ENCODE results near the gene ZDHHC8.

Gene ZDHHC8

GRCh38 chr22:20167643-20168322 is 36.2 kb downstream of the ZDHHC8 start:
- Histone ChIP-seq H3K9me3 (replicated peaks in 1 of 2; ENCODE audit: control insufficient read depth in 2 of 2, insufficient read depth in 1 of 2, low read depth in 1 of 2, low read length in 2 of 2) (no peaks in the 10 kb centered on the region), H2BK120ac (ENCODE audit: low read depth, low read length) (no peak overlapping the region), H3K9ac (ENCODE audit: low read depth, low read length, poor library complexity) (peak overlapping the region; percentile 60), H2AK5ac (ENCODE audit: low read depth, low read length) (peak overlapping the region; percentile 61), H2BK5ac (ENCODE audit: low read length) (no peak overlapping the region), H3K18ac (ENCODE audit: low read length) (peak overlapping the region; percentile 38), H4K91ac (ENCODE audit: low read depth, low read length, poor library complexity) (no peak overlapping the region), H2BK15ac (ENCODE audit: low read length) (no peak overlapping the region), H3K23ac (ENCODE audit: low read depth, low read length, poor library complexity) (peak overlapping the region; percentile 93), H3K27me3 (ENCODE audit: control insufficient read depth in 3 of 3, insufficient read depth in 3 of 3, low read depth in 1 of 3, low read length in 3 of 3) (peaks cover 0 to 30% (median 0%) of the 10 kb centered on the region in 3 experiments), H3K4me2 (ENCODE audit: insufficient read depth, low read length, poor library complexity, severe bottlenecking) (no peak overlapping the region), H3K4me1 (ENCODE audit: control insufficient read depth in 2 of 2, insufficient read depth in 1 of 2, low read depth in 1 of 2, low read length in 2 of 2) (no peaks in the 10 kb centered on the region), H4K8ac (ENCODE audit: low read depth, low read length) (no peak overlapping the region), H3K4ac (ENCODE audit: low read length) (no peak overlapping the region), H3K14ac (ENCODE audit: low read length) (no peak overlapping the region), H3K4me3 (ENCODE audit: low read length in 2 of 2) (no peak overlapping the region), H3K27ac (replicated peaks; ENCODE audit: low read length) (no peak overlapping the region), H3K36me3 (replicated peaks in 1 of 2; ENCODE audit: control insufficient read depth in 2 of 2, insufficient read depth in 2 of 2, low read length in 2 of 2) (no peaks in the 10 kb centered on the region), H3K79me1 (ENCODE audit: low read depth, low read length) (no peaks in the 10 kb centered on the region), H2AFZ (ENCODE audit: low read length) (no peak overlapping the region), H2BK12ac (ENCODE audit: low read length) (no peak overlapping the region)
- WGBS, 2 donors (ENCODE audit: extremely low coverage in 2 of 2, insufficient read length in 2 of 2, insufficient replicate concordance in 1 of 2), result no CpG with 5 or more reads among the region's 19 CpGs
- no peak for DNase-seq (ENCODE audit: low spot score)

- H4K91ac ChIP-seq (ENCODE audit: low read depth, low read length, poor library complexity), result no peak overlapping the region
- no peak overlapping the region for H3K18ac ChIP-seq (ENCODE audit: low read length)
- no peak overlapping the region for H3K4ac ChIP-seq (ENCODE audit: low read length)
- no peak overlapping the region for H2AFZ ChIP-seq (ENCODE audit: low read length)
- no peak overlapping the region for H3K9ac ChIP-seq (ENCODE audit: low read depth, low read length, poor library complexity)
- no peaks in the 10 kb centered on the region for H3K36me3 ChIP-seq (replicated peaks in 1 of 2; ENCODE audit: control insufficient read depth in 2 of 2, insufficient read depth in 2 of 2, low read length in 2 of 2)
- H3K4me1 ChIP-seq (ENCODE audit: control insufficient read depth in 2 of 2, insufficient read depth in 1 of 2, low read depth in 1 of 2, low read length in 2 of 2), result no peaks in the 10 kb centered on the region
- no peak overlapping the region for H2BK12ac ChIP-seq (ENCODE audit: low read length)
- H3K23ac ChIP-seq (ENCODE audit: low read depth, low read length, poor library complexity), result peak overlapping the region; percentile 39
- H2BK15ac ChIP-seq (ENCODE audit: low read length), result peak overlapping the region; percentile 47
- H4K8ac ChIP-seq (ENCODE audit: low read depth, low read length), result no peak overlapping the region
- no peaks in the 10 kb centered on the region for H3K79me1 ChIP-seq (ENCODE audit: low read depth, low read length)
- WGBS, 2 donors (ENCODE audit: extremely low coverage in 2 of 2, insufficient read length in 2 of 2, insufficient replicate concordance in 1 of 2), result no CpG with 5 or more reads among the region's 10 CpGs
- peaks cover 0 to 43% (median 0%) of the 10 kb centered on the region in 3 experiments for H3K27me3 ChIP-seq (ENCODE audit: control insufficient read depth in 3 of 3, insufficient read depth in 3 of 3, low read depth in 1 of 3, low read length in 3 of 3)
- no peak overlapping the region for H3K27ac ChIP-seq (replicated peaks; ENCODE audit: low read length)
- no peak overlapping the region for H3K14ac ChIP-seq (ENCODE audit: low read length)
- H2AK5ac ChIP-seq (ENCODE audit: low read depth, low read length), result peak overlapping the region; percentile 68
- no peak overlapping the region for H3K4me3 ChIP-seq (ENCODE audit: low read length in 2 of 2)
- no peak overlapping the region for H3K4me2 ChIP-seq (ENCODE audit: insufficient read depth, low read length, poor library complexity, severe bottlenecking)
- H2BK5ac ChIP-seq (ENCODE audit: low read length), result no peak overlapping the region
- H2BK120ac ChIP-seq (ENCODE audit: low read depth, low read length), result no peak overlapping the region
- no peaks in the 10 kb centered on the region for H3K9me3 ChIP-seq (replicated peaks in 1 of 2; ENCODE audit: control insufficient read depth in 2 of 2, insufficient read depth in 1 of 2, low read depth in 1 of 2, low read length in 2 of 2)
- no peak for DNase-seq (ENCODE audit: low spot score)
Measured at GRCh38 chr22:20169253-20169822, 37.7 kb downstream of the ZDHHC8 start.

GRCh38 chr22:20170170-20170569 is 38.6 kb downstream of the ZDHHC8 start:
- H2BK5ac ChIP-seq (ENCODE audit: low read length), result no peak overlapping the region
- H3K4me1 ChIP-seq (ENCODE audit: control insufficient read depth in 2 of 2, insufficient read depth in 1 of 2, low read depth in 1 of 2, low read length in 2 of 2), result peaks cover 0 to under 1% of the 10 kb centered on the region in 2 donors
- H2AK5ac ChIP-seq (ENCODE audit: low read depth, low read length), result no peak overlapping the region
- H3K79me1 ChIP-seq (ENCODE audit: low read depth, low read length), result no peaks in the 10 kb centered on the region
- H3K4me2 ChIP-seq (ENCODE audit: insufficient read depth, low read length, poor library complexity, severe bottlenecking), result no peak overlapping the region
- WGBS, 2 donors (ENCODE audit: extremely low coverage in 2 of 2, insufficient read length in 2 of 2, insufficient replicate concordance in 1 of 2), result no CpG with 5 or more reads among the region's 13 CpGs
- H3K27ac ChIP-seq (replicated peaks; ENCODE audit: low read length), result no peak overlapping the region
- H3K23ac ChIP-seq (ENCODE audit: low read depth, low read length, poor library complexity), result peak overlapping the region; percentile 61
- no peak overlapping the region for H2BK12ac ChIP-seq (ENCODE audit: low read length)
- DNase-seq (ENCODE audit: low spot score), result no peak
- no peak overlapping the region for H4K8ac ChIP-seq (ENCODE audit: low read depth, low read length)
- H3K27me3 ChIP-seq (ENCODE audit: control insufficient read depth in 3 of 3, insufficient read depth in 3 of 3, low read depth in 1 of 3, low read length in 3 of 3), result peaks cover 0 to 52% (median 0%) of the 10 kb centered on the region in 3 experiments
- no peak overlapping the region for H4K91ac ChIP-seq (ENCODE audit: low read depth, low read length, poor library complexity)
- H3K14ac ChIP-seq (ENCODE audit: low read length), result no peak overlapping the region
- H2BK15ac ChIP-seq (ENCODE audit: low read length), result peak overlapping the region; percentile 20
- H3K36me3 ChIP-seq (replicated peaks in 1 of 2; ENCODE audit: control insufficient read depth in 2 of 2, insufficient read depth in 2 of 2, low read length in 2 of 2), result no peaks in the 10 kb centered on the region
- no peaks in the 10 kb centered on the region for H3K9me3 ChIP-seq (replicated peaks in 1 of 2; ENCODE audit: control insufficient read depth in 2 of 2, insufficient read depth in 1 of 2, low read depth in 1 of 2, low read length in 2 of 2)
- peak overlapping the region; percentile 15 for H3K18ac ChIP-seq (ENCODE audit: low read length)
- no peak overlapping the region for H3K4ac ChIP-seq (ENCODE audit: low read length)
- H2AFZ ChIP-seq (ENCODE audit: low read length), result no peak overlapping the region
- no peak overlapping the region for H2BK120ac ChIP-seq (ENCODE audit: low read depth, low read length)
- no peak overlapping the region for H3K9ac ChIP-seq (ENCODE audit: low read depth, low read length, poor library complexity)
- no peak overlapping the region for H3K4me3 ChIP-seq (ENCODE audit: low read length in 2 of 2)

- Histone ChIP-seq H3K18ac (ENCODE audit: low read length) (peak overlapping the region; percentile 71), H2BK5ac (ENCODE audit: low read length) (peak overlapping the region; percentile 82), H3K4ac (ENCODE audit: low read length) (no peak overlapping the region), H3K23ac (ENCODE audit: low read depth, low read length, poor library complexity) (peak overlapping the region; percentile 73), H4K91ac (ENCODE audit: low read depth, low read length, poor library complexity) (no peak overlapping the region), H3K14ac (ENCODE audit: low read length) (peak overlapping the region; percentile 31), H3K79me1 (ENCODE audit: low read depth, low read length) (no peaks in the 10 kb centered on the region), H3K9me3 (replicated peaks in 1 of 2; ENCODE audit: control insufficient read depth in 2 of 2, insufficient read depth in 1 of 2, low read depth in 1 of 2, low read length in 2 of 2) (no peaks in the 10 kb centered on the region), H3K9ac (ENCODE audit: low read depth, low read length, poor library complexity) (peak overlapping the region; percentile 30), H2AK5ac (ENCODE audit: low read depth, low read length) (peak overlapping the region; percentile 46), H3K27ac (replicated peaks; ENCODE audit: low read length) (no peak overlapping the region), H3K4me3 (ENCODE audit: low read length in 2 of 2) (no peak overlapping the region), H2BK120ac (ENCODE audit: low read depth, low read length) (peak overlapping the region; percentile 31), H3K36me3 (replicated peaks in 1 of 2; ENCODE audit: control insufficient read depth in 2 of 2, insufficient read depth in 2 of 2, low read length in 2 of 2) (no peaks in the 10 kb centered on the region), H4K8ac (ENCODE audit: low read depth, low read length) (peak overlapping the region; percentile 65), H2AFZ (ENCODE audit: low read length) (no peak overlapping the region), H3K4me1 (ENCODE audit: control insufficient read depth in 2 of 2, insufficient read depth in 1 of 2, low read depth in 1 of 2, low read length in 2 of 2) (peaks cover 0 to 3% of the 10 kb centered on the region in 2 donors), H2BK12ac (ENCODE audit: low read length) (no peak overlapping the region), H3K27me3 (ENCODE audit: control insufficient read depth in 3 of 3, insufficient read depth in 3 of 3, low read depth in 1 of 3, low read length in 3 of 3) (peaks cover 0 to 55% (median 0%) of the 10 kb centered on the region in 3 experiments), H3K4me2 (ENCODE audit: insufficient read depth, low read length, poor library complexity, severe bottlenecking) (no peak overlapping the region), H2BK15ac (ENCODE audit: low read length) (no peak overlapping the region)
- no CpG with 5 or more reads among the region's 12 CpGs for WGBS, 2 donors (ENCODE audit: extremely low coverage in 2 of 2, insufficient read length in 2 of 2, insufficient replicate concordance in 1 of 2)
- no peak for DNase-seq (ENCODE audit: low spot score)
Measured at GRCh38 chr22:20171288-20172140, 39.9 kb downstream of the ZDHHC8 start.
